ENCODE results near the gene SULT1C4.

SULT1C4 gene

DNA sequence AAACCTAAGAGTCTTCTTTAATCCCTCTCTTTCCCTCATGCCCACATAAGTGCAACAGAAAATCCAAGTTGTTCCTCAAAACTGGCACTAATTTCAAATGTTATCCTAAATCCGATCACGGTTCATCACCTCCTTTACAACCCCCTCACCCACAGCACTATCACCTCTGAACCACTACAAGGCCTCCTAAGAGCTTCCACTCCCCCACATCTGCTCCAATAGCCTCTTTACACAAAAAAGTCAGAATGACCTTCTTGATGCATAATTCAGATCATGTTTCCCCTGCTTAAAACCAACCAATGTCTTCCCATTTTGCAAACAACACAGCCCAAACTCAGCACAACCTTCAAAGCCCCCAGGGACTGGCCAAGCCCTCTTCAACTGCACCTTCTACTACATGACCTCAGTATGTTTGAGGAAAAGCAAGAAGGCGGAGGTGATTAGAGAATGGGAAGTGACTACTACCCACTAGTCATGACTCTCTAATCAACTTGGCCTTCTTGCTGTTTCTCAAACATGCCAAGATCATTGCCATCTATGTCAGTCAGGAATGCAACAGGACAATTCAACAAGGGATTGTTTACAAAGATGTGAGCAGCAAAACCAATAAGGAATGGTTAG, 36.6 kb downstream of the SULT1C4 start:
- DNase-seq (ENCODE audit: extremely low spot score), result no peak
- ChIA-PET CTCF (no interaction called here), POLR2A (no interaction called here)
- TF ChIP-seq, protein P1, sequence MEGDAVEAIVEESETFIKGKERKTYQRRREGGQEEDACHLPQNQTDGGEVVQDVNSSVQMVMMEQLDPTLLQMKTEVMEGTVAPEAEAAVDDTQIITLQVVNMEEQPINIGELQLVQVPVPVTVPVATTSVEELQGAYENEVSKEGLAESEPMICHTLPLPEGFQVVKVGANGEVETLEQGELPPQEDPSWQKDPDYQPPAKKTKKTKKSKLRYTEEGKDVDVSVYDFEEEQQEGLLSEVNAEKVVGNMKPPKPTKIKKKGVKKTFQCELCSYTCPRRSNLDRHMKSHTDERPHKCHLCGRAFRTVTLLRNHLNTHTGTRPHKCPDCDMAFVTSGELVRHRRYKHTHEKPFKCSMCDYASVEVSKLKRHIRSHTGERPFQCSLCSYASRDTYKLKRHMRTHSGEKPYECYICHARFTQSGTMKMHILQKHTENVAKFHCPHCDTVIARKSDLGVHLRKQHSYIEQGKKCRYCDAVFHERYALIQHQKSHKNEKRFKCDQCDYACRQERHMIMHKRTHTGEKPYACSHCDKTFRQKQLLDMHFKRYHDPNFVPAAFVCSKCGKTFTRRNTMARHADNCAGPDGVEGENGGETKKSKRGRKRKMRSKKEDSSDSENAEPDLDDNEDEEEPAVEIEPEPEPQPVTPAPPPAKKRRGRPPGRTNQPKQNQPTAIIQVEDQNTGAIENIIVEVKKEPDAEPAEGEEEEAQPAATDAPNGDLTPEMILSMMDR (IDR thresholded peaks at IDR 0.05; ENCODE audit: control extremely low read depth, extremely low read depth, low read depth, missing control alignments), result no peak

DNA sequence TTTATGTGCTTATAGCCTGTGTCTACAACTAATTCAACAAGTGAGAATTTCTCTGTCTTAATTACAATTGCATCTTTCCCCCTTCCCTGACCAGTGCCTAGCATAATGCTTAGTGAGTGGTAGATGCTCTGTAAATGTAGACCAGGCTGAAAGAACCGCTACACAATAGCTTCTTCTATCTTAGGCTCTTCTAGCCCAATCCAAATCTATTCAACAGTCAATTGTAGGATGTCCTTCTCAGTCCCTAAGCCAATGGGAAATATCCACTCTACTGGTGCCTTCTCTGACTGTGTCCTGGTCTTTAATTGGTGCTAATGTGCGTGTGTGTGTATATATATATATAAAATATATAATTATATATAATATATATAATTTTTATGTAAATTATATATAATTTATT, 37.2 kb downstream of the SULT1C4 start:
- ChIA-PET CTCF (no interaction called here), POLR2A (no interaction called here)
- no peak for DNase-seq (ENCODE audit: extremely low spot score)
- TF ChIP-seq, protein P1 (IDR thresholded peaks at IDR 0.05; ENCODE audit: control extremely low read depth, extremely low read depth, low read depth, missing control alignments), result no peak

DNA sequence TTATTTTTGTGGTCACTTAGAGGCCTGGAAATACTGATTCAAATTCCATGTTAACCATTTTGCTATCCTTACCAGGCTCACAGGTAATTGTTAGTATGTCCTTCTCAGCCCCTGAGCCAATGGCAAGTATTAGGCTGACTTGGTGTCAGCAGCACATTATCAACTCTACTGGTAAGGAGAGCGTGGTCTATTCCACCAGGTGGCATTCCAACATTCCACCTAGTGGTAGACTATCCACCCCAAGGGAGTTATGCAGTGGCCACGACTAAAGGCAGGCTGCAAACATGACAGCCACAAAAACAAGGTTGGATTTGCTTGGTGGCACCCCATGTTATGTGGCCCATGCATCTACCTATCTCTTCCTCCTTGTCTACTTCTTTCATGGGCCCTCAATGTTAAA, 39.5 kb downstream of the SULT1C4 start:
- CTCF ChIA-PET, result interaction anchor here (1.0 kb wide), 1 partner anchor 23 kb away, joined by 3 read pairs; no protein-coding TSS in a partner anchor
- TF ChIP-seq, protein P1 (IDR thresholded peaks at IDR 0.05; ENCODE audit: control extremely low read depth, extremely low read depth, low read depth, missing control alignments), result no peak
- no peak for DNase-seq (ENCODE audit: extremely low spot score)
- POLR2A ChIA-PET, result no interaction called here

DNA sequence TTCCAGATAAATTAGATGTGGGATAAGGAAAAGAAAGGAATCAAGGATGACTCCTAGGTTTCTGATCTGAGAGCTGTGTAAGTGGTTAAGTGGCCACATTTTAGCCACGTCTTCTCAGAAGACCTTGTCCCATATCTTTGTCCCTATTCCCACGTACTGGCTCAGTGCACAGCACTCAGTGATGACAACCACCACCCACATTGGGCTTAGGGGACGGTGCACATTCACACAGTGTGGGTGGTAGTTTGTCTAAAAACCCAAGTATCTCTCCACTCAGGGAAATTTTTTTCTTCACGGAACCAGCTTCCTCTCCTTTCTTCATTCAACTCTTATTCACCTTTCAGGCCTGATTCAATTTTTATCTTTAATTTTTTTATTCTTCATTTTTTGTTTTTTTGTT, 40.7 kb downstream of the SULT1C4 start:
- TF ChIP-seq, protein P1 (IDR thresholded peaks at IDR 0.05; ENCODE audit: control extremely low read depth, extremely low read depth, low read depth, missing control alignments), result no peak
- ChIA-PET POLR2A (no interaction called here), CTCF (interaction anchor here (1.3 kb wide), 1 partner anchor 17 kb away, joined by 3 read pairs; no protein-coding TSS in a partner anchor)
- DNase-seq (ENCODE audit: extremely low spot score), result no peak

DNA sequence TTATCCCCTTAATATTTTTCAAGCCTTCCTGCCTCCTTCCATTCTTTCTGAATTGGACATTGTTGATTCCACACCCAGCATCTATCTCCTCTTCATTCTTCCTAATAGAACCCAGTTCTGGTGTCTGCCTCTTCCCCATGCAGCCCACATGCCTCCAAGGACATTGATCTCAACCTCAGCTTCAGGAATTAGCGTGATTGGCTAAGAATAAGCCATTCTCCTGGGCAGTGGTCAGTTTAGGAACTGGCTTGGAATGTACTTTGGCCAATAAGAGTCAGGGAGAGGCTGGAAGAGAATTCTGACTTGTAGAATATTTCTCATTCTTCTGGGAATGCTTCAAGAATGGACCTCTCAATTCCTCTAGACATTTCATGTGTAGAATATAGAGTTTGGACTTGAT, 45.3 kb downstream of the SULT1C4 start:
- TF ChIP-seq, protein P1 (IDR thresholded peaks at IDR 0.05; ENCODE audit: control extremely low read depth, extremely low read depth, low read depth, missing control alignments), result no peak
- DNase-seq (ENCODE audit: extremely low spot score), result no peak
- POLR2A ChIA-PET, result no interaction called here
- CTCF ChIA-PET, result no interaction called here

DNA sequence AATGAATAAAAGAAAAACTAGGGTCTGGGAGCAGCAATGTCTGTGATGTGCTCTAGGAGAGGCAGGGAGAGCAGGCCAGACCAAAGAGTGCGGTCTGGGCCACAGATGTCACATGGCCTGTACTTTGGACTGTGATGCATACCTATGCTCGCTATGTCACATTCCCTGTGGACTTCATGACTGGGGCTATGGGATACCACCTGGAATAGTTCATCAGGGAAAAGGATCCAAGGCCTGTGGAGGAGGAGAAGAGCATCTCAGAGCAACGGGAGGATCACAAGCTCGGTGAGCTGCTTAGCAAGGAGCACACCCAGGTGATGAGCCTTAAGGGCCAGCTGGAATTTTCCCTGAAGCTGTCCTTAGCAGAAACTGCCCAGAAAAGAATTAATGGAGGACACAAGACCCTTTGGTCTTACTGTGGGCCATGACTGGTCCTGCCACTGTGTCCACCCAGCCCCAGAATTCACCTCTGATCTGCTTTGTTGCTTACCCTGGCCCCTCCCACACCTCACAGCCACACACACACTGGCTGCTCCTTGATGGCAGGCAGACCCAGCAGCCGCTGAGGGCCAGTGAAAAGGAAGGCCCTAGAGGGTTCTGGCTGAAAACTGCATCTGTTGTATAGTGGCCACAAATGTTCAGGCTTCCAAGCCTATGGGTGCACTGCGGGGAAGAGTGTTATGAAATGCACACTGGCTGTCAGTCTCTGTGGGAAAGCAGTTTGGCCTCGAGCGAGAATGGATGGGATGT, 45.9 kb downstream of the SULT1C4 start:
- TF ChIP-seq, protein P1 (IDR thresholded peaks at IDR 0.05; ENCODE audit: control extremely low read depth, extremely low read depth, low read depth, missing control alignments), result no peak
- CTCF ChIA-PET, result no interaction called here
- POLR2A ChIA-PET, result no interaction called here
- DNase-seq (ENCODE audit: extremely low spot score), result no peak
